Measurements from ENCODE around the gene POLR2M. TPM values are rescaled to one million over a fixed set of nuclear protein-coding genes. Genes with fewer than 3 reads are reported as not detected.

POLR2M gene
- total and polyA plus RNA-seq, 2 donors (not counting 3 experiments of a cell fraction or from before 2014, with no cell fraction given) = 38.4 to 42.5 TPM

DNA sequence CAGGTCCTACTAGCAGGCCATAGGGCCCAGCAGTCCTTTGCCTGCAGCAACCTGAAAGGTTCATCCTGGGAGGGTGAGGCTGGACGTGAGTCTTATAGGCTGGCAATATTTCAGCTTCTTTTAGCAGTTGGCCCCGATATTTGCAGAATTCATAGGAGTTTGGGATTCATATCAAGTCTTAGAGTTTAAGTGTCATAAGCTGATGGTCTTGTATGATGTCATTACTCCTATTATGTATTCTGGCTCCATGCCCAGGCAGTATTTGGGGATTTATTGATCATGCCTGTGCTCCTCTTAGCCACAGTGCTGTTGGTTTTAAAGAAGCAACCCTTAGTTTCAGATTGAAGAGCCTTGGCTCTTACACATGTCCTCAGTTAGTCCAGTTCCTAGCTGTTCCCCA, 41.3 kb upstream of the POLR2M start:
- no peak overlapping the region for H3K4me3 ChIP-seq (replicated peaks in 1 of 3; ENCODE audit: insufficient read depth in 1 of 3, low read depth in 1 of 3, low read length in 3 of 3)
- no peak overlapping the region for H3K27ac ChIP-seq (ENCODE audit: insufficient read depth, low read depth, low read length)
- H2AFZ ChIP-seq (ENCODE audit: low read depth, low read length) = no peak overlapping the region
- peaks cover 3% of the 10 kb centered on the region for H3K4me1 ChIP-seq (ENCODE audit: control insufficient read depth, extremely low read depth, insufficient read depth, low read length)
- POLR2A ChIA-PET = no interaction called here
- no peak for TF ChIP-seq MAX (IDR thresholded peaks at IDR 0.05; ENCODE audit: insufficient read depth, insufficient read length)
- TF ChIP-seq FOS (IDR thresholded peaks at IDR 0.05; ENCODE audit: borderline replicate concordance, insufficient read depth, low read length) = no peak
- no peak for TF ChIP-seq POLR2A (IDR thresholded peaks at IDR 0.05; ENCODE audit: low read depth, low read length)
- TF ChIP-seq MYC (IDR thresholded peaks at IDR 0.05; ENCODE audit: low read depth, low read length) = no peak
- no peak for TF ChIP-seq GATA2 (IDR thresholded peaks at IDR 0.05; ENCODE audit: insufficient read depth, insufficient read length, low read depth, low read length)
- TF ChIP-seq, protein P1, sequence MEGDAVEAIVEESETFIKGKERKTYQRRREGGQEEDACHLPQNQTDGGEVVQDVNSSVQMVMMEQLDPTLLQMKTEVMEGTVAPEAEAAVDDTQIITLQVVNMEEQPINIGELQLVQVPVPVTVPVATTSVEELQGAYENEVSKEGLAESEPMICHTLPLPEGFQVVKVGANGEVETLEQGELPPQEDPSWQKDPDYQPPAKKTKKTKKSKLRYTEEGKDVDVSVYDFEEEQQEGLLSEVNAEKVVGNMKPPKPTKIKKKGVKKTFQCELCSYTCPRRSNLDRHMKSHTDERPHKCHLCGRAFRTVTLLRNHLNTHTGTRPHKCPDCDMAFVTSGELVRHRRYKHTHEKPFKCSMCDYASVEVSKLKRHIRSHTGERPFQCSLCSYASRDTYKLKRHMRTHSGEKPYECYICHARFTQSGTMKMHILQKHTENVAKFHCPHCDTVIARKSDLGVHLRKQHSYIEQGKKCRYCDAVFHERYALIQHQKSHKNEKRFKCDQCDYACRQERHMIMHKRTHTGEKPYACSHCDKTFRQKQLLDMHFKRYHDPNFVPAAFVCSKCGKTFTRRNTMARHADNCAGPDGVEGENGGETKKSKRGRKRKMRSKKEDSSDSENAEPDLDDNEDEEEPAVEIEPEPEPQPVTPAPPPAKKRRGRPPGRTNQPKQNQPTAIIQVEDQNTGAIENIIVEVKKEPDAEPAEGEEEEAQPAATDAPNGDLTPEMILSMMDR (IDR thresholded peaks at IDR 0.05; ENCODE audit: extremely low read depth in 1 of 2, insufficient read depth in 1 of 2, low read depth in 1 of 2, low read length in 2 of 2) = no peak
- TF ChIP-seq JUN (IDR thresholded peaks at IDR 0.05; ENCODE audit: borderline replicate concordance, insufficient read depth, insufficient read length, low read depth) = no peak
- TF ChIP-seq POLR2AphosphoS5 (IDR thresholded peaks at IDR 0.05; ENCODE audit: insufficient read depth, low read depth, low read length) = no peak
- no peak for TF ChIP-seq EZH2 (IDR thresholded peaks at IDR 0.05; ENCODE audit: borderline replicate concordance, low read depth, low read length, severe bottlenecking)
- DNase-seq (ENCODE audit: low read depth, low spot score) (no peak), FAIRE-seq (no peak)
- no peaks in the 10 kb centered on the region for H3K79me2 ChIP-seq (ENCODE audit: control insufficient read depth, insufficient read depth, low read length)
- no peak overlapping the region for H3K4me2 ChIP-seq (ENCODE audit: insufficient read depth, low read length)
- intact Hi-C loops (cut with micrococcal nuclease) (no loop called here), dilution Hi-C loops (cut with MboI; ENCODE audit: extremely low pct_ligation_motif_present, low sequenced_read_pairs) (no loop called here)
- H3K27me3 ChIP-seq (ENCODE audit: control insufficient read depth in 2 of 2, insufficient read depth in 2 of 2, low read length in 2 of 2) = no peaks in the 10 kb centered on the region
- BruUV-seq (replicated peaks) = no TSS peak
- H3K9ac ChIP-seq (replicated peaks; ENCODE audit: extremely low read depth, insufficient read depth, low read length) = no peak overlapping the region
- H3K9me1 ChIP-seq (replicated peaks; ENCODE audit: control insufficient read depth, extremely low read depth, insufficient read depth, low read length) = no peaks in the 10 kb centered on the region
- H3K9me3 ChIP-seq (replicated peaks; ENCODE audit: control insufficient read depth, insufficient read depth, low read length) = no peaks in the 10 kb centered on the region
- no peaks in the 10 kb centered on the region for H4K20me1 ChIP-seq (replicated peaks; ENCODE audit: control insufficient read depth, extremely low read depth, insufficient read depth, low read length)
- CTCF ChIA-PET = interaction anchor here (1.0 to 5.5 kb wide), 7 partner anchors 9 to 405 kb away, joined by 3 to 27 read pairs (median 5); no protein-coding TSS in a partner anchor
- H3K36me3 ChIP-seq (ENCODE audit: control insufficient read depth in 2 of 2, extremely low read depth in 1 of 2, insufficient read depth in 2 of 2, low read length in 2 of 2) = peaks cover 0 to 6% of the 10 kb centered on the region in 2 experiments
